Left ventricle myocardium inferior (tissue), 1 donor: Measurements from ENCODE around the gene AP1G2. TPM values are rescaled to one million over a fixed set of nuclear protein-coding genes. Genes with fewer than 3 reads are reported as not detected.
A peak's percentile ranks its signal among the peaks of the same experiment; 100 is the strongest.

ENCODE experiments used
- DNase-seq: peaks from one replicate; pipeline ENCODE4 v3.0.0-alpha.2; 2020
- H3K27ac ChIP-seq: fragments of 200-600 bp; replicated peaks from 2 replicates; pipeline ENCODE4 v1.8.0; 2021
- H3K27me3 ChIP-seq: fragments of 200-600 bp; 2 replicates; pipeline ENCODE4 v1.8.0; 2021; ENCODE audit warnings: low read depth
- H3K36me3 ChIP-seq: fragments of 200-600 bp; 2 replicates; pipeline ENCODE4 v1.8.0; 2021
- H3K4me1 ChIP-seq: fragments of 200-600 bp; 2 replicates; pipeline ENCODE4 v1.8.0; 2021
- H3K4me3 ChIP-seq: fragments of 200-600 bp; 2 replicates; pipeline ENCODE4 v1.8.0; 2021; ENCODE audit warnings: mild to moderate bottlenecking, moderate library complexity
- H3K9me3 ChIP-seq: fragments of 200-600 bp; replicated peaks from 2 replicates; pipeline ENCODE4 v1.8.0; 2021
- intact Hi-C: fragments of 100-400 bp; cut with micrococcal nuclease; formaldehyde crosslinking; loops from one replicate; pipeline ENCODE4 v1.11.0; 2022
- total RNA-seq: library from RNA; stranded (reverse); fragmentation: NEBNext Ultra II Directional; extraction: Animal tissue kit (Norgen Biotek cat#: 25700); gene quantifications from one replicate; pipeline ENCODE4 v1.2.1, GENCODE V29; 2021
- TF ChIP-seq, protein P1 (sequence below): fragments of 200-600 bp; IDR thresholded peaks from 2 replicates; pipeline ENCODE4 v1.8.0; 2021; ENCODE audit warnings: antibody characterized with exemption, mild to moderate bottlenecking, borderline replicate concordance
- donor health status: DM: no; HTN: yes; CAD: no; lungs with severe emphysema.

The AP1G2 gene
- total RNA-seq, 1 donor from 2014 or later, result 10.4 TPM

DNA sequence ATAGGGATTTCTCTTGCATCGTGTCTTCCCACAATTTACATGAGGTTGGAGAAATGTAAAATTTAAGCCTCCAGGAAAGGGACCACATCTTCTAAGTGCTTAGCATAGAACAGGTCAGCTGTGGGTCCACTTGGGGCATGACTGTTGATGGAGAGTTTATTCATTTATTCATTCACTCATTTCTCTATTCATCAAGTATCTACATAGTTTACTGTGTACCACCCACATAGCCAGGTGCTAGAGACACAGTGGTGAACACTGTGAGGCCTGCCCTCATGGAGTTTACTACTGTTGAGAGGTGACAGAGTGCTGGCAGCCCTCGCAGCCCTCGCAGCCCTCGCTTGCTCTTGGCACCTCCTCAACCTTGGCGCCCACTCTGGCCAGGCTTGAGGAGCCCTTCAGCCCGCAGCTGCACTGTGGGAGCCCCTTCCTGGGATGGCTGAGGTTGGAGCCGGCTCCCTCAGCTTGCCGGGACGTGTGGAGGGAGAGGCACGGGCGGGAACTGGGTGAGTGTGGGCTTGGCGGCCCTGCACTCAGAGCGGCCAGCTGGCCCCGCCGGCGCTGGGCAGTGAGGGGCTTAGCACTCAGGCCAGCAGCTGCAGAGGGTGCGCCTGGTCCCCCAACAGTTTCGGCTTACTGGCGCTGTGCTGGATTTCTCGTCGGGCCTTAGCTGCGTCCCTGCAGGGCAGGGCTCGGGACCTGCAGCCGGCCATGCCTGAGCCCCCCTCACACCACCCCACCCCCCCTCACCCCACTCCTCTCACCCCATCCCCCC, 12.7 kb upstream of the AP1G2 start:
- peaks cover 79% of the 10 kb centered on the region for H3K27me3 ChIP-seq
- intact Hi-C loops, result no loop called here

DNA sequence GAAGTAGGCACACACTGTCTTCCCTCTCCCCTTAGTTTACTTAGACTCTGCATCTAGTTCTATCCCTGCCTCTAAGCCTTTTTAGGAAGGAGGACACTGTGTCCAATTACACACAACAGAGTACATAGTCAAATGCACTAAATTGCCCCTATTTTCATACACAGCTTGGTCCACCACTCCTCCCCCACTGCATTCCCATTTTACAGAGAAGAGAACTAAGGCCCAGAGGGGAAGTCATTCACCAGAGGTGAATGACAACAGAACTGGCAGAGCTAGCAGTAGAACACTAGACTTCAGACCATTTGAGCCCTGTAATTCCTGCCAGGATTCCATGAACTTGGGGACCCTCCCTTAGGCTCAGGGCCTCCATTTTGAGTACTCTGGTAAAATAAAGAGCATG, 12.1 kb upstream of the AP1G2 start:
- Histone ChIP-seq H3K27me3 (peaks cover 85% of the 10 kb centered on the region), H3K4me3 (no peak overlapping the region), H3K27ac (no peak overlapping the region), H3K9me3 (no peaks in the 10 kb centered on the region), H3K4me1 (peaks cover 18% of the 10 kb centered on the region), H3K36me3 (no peaks in the 10 kb centered on the region)
- intact Hi-C loops, result no loop called here
- no peak for DNase-seq
- TF ChIP-seq, protein P1, sequence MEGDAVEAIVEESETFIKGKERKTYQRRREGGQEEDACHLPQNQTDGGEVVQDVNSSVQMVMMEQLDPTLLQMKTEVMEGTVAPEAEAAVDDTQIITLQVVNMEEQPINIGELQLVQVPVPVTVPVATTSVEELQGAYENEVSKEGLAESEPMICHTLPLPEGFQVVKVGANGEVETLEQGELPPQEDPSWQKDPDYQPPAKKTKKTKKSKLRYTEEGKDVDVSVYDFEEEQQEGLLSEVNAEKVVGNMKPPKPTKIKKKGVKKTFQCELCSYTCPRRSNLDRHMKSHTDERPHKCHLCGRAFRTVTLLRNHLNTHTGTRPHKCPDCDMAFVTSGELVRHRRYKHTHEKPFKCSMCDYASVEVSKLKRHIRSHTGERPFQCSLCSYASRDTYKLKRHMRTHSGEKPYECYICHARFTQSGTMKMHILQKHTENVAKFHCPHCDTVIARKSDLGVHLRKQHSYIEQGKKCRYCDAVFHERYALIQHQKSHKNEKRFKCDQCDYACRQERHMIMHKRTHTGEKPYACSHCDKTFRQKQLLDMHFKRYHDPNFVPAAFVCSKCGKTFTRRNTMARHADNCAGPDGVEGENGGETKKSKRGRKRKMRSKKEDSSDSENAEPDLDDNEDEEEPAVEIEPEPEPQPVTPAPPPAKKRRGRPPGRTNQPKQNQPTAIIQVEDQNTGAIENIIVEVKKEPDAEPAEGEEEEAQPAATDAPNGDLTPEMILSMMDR, result no peak

More for the DNA sequence above, 12.7 kb upstream of the AP1G2 start:
- Histone ChIP-seq H3K36me3 (no peaks in the 10 kb centered on the region), H3K27ac (no peak overlapping the region), H3K4me3 (no peak overlapping the region), H3K4me1 (peaks cover 18% of the 10 kb centered on the region), H3K9me3 (no peaks in the 10 kb centered on the region)
- TF ChIP-seq, protein P1, result no peak
- DNase-seq, result no peak

DNA sequence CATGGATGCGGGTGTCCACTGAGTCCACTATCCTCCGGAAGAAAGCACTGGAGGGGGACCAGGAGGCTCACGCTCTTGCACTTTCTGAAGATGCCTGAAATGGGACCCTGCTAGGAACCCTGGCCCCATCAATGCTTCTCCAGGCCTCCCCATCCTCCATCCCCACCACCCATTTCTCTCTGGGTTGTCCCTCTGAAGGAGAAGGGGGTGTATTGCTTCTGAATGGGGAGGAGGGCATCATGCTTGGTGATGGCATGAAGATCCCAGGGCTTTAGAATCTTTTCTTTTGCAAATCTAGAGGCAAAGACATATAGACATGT, 11.7 kb upstream of the AP1G2 start:
- Histone ChIP-seq H3K27me3 (peaks cover 90% of the 10 kb centered on the region), H3K9me3 (no peaks in the 10 kb centered on the region), H3K27ac (no peak overlapping the region), H3K4me1 (peaks cover 18% of the 10 kb centered on the region), H3K36me3 (no peaks in the 10 kb centered on the region), H3K4me3 (no peak overlapping the region)
- no peak for DNase-seq
- TF ChIP-seq, protein P1, result no peak
- intact Hi-C loops, result no loop called here

DNA sequence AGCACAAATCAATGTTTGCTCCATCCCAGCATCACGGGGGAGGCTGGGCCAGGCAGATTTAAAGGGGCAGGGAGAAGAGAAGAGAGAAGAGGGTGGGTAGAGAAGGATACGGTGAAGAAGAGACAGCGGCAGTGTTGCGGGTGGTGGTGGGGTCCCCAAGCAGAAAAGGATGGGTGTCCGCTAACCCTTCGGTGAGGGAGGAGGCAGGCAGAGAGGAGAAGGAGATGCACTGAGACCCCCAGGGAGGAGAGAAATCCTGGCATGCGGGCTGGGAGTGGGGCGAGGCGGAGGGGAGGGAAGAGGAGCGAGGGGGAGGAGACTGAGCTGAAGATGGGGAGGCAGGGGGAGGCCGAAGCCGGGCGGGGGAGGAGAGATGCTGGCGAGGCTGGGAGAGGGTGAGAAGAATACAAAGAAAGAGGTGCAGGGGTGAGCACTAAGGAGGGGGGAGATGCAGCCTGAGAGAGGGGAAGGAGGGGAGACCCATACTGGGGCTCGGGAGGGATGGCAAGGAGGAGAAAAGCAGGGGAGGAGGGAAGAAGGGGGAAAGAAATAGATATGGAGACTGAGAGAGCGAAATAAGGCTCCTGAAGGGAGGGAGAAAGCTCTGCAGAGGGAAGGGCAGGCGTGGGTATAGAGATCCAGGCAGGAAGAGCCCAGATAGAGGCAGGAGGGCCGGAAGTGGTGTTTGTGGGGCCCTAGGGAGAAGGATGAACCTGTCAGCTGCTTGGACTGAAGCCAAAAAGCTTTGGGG, 11.1 kb upstream of the AP1G2 start, which contains the start of gene JPH4:
TSS of gene JPH4 (minus strand) at position 231 of the 751 bp plus-strand sequence. CDS start 1,337 bp downstream, outside the sequence.
- Histone ChIP-seq H3K4me3 (peak within 1 kb of the TSS; percentile 57), H3K27me3 (peaks cover 95% of the 10 kb centered on the region), H3K4me1 (peaks cover 18% of the 10 kb centered on the region), H3K9me3 (no peaks in the 10 kb centered on the region), H3K27ac (no peak within 1 kb of the TSS), H3K36me3 (no peaks in the 10 kb centered on the region)
- intact Hi-C loops, result no loop called here
- no peak for DNase-seq
- TF ChIP-seq, protein P1, result no peak

DNA sequence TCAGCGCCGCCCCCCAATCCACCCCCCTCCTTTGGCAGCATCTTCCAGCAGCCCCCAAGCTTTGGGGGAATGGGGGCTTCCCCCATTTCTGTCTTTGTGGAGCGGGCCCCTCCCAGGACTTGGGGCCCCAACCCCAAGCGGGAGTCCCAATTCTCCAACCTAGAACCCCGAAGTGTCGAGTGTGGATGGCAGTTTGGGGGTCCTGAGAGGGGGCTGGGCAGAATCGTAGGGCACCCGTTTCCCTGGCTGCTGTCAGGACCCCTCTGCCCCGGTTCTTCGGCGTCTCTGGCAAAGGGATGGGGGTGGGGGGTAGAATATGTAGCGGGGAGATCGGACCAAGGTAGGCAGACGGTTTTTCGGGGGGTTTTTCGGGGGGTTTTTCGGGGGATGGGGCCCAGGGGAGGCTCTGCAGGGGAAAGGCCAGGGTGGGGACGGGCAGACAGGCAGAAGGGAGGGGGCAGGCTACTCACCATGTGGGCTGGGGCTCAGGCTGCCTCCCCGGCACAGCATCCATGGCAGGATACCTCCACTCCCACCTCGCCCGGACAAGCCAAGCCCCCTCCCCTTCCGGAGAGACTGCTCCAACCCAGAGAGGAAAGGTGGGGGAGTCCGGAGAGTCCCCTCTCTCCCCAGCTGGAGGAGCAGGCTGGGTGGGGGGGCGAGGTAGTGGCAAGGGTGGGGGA, 10.3 kb upstream of the AP1G2 start:
- Histone ChIP-seq H3K4me1 (peaks cover 18% of the 10 kb centered on the region), H3K9me3 (no peaks in the 10 kb centered on the region), H3K27ac (no peak overlapping the region), H3K4me3 (peak overlapping the region; percentile 57), H3K27me3 (peaks cover 96% of the 10 kb centered on the region), H3K36me3 (no peaks in the 10 kb centered on the region)
- no peak for DNase-seq
- intact Hi-C loops, result no loop called here
- TF ChIP-seq, protein P1, result no peak
